Measurements from ENCODE around the gene SLC35G1. TPM values are rescaled to one million over a fixed set of nuclear protein-coding genes. Genes with fewer than 3 reads are reported as not detected.

The SLC35G1 gene, protein sequence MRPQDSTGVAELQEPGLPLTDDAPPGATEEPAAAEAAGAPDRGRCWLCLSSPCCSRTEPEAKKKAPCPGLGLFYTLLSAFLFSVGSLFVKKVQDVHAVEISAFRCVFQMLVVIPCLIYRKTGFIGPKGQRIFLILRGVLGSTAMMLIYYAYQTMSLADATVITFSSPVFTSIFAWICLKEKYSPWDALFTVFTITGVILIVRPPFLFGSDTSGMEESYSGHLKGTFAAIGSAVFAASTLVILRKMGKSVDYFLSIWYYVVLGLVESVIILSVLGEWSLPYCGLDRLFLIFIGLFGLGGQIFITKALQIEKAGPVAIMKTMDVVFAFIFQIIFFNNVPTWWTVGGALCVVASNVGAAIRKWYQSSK
- polyA plus RNA-seq (ENCODE audit: insufficient read length in 4 of 4) = 1 to 10 TPM; 7.6 to 8.9 (median 8.5) TPM

DNA sequence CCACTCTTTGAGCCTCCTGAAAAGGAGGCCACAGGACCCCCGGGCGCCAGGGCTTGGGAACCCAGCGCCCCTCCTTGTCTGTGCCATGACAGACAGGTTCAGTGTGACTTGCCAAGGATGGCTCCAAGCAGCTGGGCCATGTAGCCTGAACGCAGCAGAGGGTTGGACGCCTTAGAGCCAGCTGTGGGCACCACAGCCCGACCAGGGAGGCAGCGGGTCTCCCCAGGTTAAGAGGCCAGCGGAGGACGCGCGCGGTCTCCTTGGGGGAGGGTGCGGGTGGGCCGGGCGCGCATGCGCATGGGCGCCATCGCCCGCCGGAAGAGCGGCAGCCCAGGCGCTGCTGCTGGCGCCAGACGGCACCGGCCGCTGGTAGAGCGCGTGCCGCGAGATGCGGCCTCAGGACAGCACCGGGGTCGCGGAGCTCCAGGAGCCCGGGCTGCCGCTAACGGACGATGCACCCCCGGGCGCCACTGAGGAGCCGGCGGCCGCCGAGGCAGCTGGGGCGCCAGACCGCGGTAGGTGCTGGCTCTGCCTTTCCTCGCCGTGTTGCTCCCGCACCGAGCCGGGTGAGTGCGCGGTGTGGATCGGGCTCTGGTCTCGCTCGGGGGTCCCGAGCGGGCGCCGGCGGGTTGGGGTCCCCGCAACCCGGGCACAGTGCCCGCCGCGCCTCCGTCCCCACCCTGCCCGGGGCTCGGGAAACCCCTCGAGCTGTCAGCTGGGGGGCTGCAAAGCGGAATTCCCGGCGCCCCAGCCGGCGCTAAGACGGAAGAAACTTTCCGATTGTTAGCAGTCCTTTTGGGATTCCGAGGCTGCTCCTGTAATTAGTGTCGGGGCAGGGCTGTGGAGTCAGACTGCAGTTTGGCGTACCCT is at the start of gene SLC35G1:
TSS of gene SLC35G1 (plus strand) at position 333 of the 870 bp plus-strand sequence. CDS start at position 389, 56 bp downstream.
- peak in 1 of 4 donors; percentile 77 for DNase-seq (ENCODE audit: low read depth in 4 of 4, low spot score in 3 of 4)

DNA sequence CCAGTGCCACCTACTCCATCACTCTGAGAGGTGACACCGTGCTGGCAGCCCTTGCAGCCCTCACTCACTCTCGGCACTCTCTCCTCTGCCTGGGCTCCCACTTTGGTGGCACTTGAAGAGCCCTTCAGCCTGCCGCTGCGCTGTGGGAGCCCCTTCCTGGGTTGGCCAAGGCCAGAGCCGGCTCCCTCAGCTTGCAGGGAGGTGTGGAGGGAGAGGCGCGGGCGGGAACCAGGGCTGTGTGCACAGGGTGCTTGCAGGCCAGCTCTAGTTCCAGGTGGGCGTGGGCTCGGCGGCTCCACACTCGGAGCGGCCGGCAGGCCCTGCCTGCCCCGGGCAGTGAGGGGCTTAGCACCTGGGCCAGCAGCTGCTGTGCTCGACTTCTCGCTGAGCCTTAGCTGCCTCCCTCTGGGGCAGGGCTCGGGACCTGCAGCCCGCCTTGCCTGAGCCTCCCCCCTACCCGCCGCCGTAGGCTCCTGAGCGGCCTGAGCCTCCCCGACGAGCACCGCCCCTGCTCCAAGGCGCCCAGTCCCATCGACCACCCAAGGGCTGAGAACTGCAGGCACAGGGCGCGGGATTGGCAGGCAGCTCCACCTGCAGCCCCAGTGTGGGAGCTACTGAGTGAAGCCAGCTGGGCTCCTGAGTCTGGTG is 48.7 kb upstream of the SLC35G1 start:
- no peak for DNase-seq (ENCODE audit: low read depth in 4 of 4, low spot score in 3 of 4)

DNA sequence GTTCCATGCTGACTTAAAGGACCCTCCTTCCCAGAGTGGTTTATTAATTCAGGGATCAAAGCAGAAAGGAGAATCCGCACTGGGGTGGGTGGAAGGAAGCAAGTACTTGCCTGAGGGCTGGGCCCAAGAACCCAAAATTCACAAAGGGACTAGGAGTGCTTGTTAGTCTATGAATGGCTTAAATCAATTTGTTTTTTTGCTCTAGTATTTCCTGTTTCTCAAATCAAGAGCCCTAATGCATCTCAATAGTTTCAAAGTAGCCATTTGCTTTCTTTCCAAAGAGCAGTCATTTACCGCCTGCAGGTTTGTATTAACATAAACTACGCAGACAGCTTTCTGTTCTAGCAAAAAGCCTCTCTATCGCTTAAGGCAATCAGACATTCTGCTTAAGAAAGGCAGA is 44.2 kb upstream of the SLC35G1 start:
- DNase-seq (ENCODE audit: low read depth in 4 of 4, low spot score in 3 of 4) = no peak

DNA sequence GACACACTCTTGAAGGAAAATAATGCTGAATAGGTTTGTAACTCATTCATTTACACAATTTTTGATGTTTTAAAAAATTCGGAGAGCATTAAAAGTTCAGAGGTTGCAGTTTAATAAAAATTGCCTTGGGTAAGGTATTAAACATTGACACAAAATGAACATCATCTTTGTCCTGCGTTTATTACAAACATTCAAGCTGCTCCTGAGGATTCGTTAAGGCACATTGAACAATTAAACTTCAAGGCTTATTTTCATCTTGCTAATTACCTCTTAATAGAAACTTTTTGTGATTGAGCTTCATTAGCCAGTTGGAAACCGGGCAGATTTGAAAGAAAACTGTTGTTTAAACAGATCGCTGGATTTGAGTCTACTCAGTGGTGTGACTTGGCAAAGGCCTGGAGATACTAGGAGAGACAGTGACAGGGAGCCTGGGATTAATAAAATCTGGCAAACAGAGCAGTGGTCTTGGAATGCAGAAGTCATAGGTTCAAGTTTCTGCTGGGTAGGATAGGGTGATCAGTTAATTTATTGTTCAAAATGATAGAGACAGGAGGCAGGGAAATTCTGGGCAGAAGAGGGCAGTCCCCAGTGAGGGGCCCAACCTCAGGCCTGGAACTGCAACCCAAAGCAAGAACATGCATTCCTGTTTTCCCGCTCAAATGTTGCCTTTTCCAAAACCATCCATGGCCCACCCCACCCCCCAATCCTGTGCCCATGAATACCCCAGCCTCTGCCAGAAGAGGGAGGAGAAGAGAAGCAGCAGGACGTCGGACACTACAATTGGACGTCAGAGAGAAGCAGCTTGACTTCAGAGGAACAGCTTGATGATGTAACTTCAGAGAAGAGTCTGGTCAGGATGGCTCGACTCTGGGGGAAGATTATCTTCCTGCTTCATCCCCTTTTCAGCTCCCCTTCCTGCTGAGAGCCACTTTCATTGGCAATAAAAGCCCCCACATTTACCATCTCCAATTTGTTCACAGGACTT is 43.5 kb upstream of the SLC35G1 start:
- no peak for DNase-seq (ENCODE audit: low read depth in 4 of 4, low spot score in 3 of 4)

DNA sequence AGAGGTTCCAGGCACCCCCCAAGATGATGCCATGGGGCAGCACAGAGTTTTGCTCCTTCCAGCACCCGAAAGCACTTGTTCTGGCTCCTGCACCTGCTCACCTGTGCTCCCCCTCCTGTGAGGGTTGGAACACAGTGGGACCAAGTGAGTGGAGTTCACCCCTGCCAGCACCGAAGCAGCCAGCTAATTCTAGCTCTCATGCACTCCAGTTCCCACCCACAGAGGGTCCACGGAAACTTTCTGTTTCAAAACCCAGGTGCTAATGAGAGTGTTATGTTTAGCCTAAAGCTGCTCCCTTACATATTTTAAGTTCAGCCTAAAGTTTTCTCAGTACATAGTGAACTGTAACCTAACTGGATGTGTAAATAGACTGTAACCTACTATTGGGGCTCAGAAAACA is 42.6 kb upstream of the SLC35G1 start:
- DNase-seq (ENCODE audit: low read depth in 4 of 4, low spot score in 3 of 4) = no peak

DNA sequence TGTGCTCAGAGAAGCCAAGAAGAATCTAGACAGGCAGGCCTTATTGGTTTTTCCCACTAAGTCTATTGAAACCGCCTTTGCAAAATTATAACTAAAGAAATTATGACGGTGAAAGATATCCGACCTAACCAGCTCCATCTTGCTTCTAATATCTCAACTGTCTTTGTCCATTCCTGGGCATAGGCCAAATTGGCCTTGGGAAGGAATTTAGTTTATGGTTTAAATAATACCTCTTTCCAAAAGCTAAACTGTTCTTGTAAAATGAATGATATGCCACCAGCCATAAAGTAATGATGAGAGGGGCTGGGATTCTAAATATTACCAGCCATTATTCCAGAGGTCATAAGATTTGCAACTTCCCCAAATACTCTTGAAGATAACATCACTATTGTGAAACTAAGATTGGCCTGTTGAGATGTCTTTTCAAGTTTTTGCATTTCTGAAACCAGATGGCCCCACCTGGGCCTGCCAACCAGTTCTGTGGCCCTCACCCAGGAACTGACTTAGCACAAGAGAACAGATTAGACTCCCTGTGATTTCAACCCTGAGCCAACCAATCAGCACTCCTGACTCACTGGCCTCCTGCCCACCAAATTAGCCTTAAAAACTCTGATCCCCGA is 41.2 kb upstream of the SLC35G1 start:
- no peak for DNase-seq (ENCODE audit: low read depth in 4 of 4, low spot score in 3 of 4)

DNA sequence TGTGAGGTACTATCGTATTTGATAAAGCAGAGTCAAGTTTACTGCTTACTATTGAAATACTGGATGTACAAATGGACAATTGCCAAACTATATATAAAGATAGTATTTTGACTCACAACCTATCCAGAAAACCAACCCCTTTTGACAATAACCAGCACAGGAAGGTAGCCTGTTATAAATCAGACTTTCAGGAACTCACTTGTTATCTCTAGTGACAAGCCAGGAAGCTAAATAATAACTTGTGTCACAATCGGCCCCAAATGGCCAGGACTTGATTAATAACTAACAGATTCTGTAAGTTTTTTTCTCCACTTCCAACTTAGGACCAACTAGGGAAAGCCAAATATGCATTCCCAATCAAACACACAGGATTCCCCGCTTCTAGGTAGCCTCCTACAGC is 38.8 kb upstream of the SLC35G1 start:
- no peak for DNase-seq (ENCODE audit: low read depth in 4 of 4, low spot score in 3 of 4)

DNA sequence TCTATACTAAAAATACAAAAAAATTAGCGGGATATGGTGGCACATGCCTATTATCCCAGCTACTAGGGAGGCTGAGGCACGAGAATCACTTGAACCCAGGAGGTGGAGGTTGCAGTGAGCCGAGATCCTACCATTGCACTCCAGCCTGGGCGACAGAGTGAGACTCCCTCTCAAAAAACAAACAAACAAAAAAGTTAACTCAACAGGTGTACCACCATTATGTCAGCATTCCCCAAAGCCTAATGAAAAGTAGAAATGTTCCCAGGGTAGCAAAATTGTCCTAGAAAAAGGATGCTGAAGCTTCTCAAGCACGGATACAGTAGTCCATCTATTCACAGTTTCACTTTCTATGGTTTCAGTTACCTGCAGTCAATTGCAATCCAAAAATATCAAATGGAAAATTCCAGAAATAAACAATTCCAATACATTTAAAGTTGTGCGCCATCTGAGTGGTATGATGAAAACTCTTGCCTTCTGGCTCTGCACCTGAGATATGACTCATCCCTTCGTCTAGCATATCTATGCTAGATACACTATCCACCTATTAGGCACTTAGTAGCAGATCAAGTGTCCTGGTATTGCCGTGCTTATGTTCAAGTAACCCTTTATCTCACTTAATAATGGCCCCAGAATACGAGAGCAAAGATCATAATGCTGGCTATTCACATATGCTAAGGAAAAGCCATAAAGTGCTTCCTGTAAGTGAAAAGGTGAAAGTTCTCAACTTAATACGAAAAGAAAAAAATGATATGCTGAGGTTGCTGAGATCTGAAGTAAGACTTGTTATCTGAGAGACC is 37.2 kb upstream of the SLC35G1 start:
- DNase-seq (ENCODE audit: low read depth in 4 of 4, low spot score in 3 of 4) = no peak

DNA sequence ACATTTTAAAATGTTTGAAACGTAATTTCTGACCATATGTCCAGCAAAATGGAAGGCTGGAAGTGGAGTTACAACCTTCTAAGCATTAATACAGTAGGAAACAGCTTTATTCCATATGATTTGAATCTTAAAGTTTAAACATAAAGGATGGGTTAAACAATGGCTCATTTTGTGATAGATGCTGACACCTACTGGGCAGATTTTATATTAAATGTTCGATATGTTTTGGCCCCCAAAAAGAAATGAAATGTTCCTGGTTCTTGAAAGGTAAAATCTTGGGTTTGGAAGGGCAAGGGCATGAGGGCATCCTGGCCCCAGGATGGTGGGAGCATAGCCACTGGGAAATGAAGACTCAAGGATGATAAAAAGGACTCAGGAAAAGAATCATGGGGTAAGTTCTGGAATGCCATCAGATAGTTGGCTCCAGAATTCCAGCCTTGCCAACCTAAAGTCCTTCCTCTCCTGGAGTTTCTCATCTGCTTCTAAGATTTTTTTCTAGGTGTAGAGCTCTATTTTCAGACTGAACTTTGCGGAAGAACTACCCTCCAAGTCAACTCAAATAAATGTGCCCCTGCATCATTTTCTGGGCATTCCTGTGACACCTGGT is 34.6 kb upstream of the SLC35G1 start:
- DNase-seq (ENCODE audit: low read depth in 4 of 4, low spot score in 3 of 4) = no peak

DNA sequence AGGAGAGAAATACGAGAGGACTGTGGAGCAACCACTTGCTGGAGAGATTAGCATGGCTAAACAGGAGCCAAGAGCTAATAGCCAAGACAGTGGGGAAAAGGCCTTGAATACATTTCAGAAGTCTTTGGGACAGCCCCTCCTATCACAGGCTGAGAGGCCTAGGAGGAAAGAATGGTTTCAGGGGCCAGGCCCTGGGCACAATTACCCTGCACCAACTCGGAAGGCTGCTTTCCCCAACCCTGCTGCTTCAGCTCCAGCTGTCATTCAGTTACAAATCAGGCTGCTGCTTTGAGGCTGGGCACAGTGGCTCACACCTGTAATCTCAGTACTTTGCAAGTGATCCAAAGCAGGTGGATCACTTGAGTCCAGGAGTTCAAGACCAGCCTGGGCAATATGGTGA is 32.0 kb upstream of the SLC35G1 start:
- no peak for DNase-seq (ENCODE audit: low read depth in 4 of 4, low spot score in 3 of 4)

DNA sequence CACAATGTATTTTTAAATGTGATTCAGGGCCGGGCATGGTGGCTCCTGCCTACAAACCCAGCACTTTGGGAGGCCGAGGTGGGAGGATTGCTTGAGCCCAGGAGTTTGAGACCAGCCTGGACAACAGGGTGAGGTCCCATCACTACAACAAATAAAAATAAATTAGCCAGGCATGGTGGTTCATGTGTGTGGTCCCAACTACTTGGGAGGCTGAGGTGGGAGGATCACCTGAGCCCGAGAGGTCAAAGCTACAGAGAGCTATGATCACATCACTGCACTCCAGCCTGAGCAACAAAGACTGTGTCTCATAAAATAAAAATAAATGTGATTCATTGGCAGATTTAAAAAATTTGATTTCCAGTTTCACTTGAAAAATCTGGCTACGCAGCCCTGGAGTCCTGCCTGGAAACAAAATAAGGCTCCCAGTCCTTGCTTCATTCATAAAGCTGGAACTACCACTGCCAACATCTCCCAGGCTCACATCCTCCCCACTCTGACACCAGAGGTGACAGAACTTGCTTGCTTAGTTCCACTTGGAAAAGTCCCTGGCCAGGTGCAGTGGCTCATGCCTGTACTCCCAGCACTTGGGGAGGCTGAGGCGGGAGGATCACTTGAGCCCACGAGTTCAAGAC is 27.9 kb upstream of the SLC35G1 start:
- no peak for DNase-seq (ENCODE audit: low read depth in 4 of 4, low spot score in 3 of 4)

DNA sequence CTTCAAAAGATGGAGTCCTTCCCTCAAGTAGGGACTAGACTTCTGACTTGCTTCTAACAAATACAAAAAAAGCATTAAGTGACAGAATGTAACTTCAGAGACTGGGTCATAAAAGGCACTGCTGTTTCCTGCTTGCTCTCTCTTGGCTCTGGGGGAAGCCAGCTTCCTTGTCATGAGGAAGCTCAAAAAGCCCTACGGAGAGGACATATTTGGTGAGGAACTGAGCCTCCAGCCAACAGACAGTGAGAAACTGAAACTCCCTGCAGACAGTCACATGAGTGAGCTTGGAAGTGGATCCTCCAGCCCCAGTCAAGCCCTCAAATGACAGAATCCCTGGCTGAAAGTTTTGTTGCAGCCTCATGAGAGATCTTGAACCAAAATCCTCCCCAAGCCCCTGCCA is 26.3 kb upstream of the SLC35G1 start:
- DNase-seq (ENCODE audit: low read depth in 4 of 4, low spot score in 3 of 4) = no peak

DNA sequence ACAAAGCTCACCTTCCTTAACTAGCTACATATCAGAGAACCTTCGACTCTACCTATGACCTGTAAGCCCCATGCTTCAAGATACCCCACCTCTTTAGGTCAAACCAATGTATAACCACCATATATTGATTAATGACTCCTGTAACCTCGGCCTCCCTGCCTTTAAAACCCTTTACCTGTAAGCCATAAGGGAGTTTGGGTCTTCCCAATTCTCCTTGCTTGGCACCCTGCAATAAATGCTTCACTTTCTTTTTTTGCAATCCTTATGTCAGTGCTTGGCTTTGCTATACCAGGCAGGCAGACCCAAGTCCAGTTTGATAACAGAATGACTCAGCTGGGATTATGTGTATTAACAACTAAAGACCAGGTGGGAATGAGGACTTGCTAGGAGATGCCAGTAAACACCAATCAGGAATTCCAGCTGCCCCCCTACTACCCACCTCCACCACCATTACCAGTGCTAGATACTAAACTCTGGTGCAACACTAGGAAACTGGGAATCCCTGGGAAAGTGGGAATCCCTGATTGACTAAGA is 22.0 kb upstream of the SLC35G1 start:
- DNase-seq (ENCODE audit: low read depth in 4 of 4, low spot score in 3 of 4) = no peak

DNA sequence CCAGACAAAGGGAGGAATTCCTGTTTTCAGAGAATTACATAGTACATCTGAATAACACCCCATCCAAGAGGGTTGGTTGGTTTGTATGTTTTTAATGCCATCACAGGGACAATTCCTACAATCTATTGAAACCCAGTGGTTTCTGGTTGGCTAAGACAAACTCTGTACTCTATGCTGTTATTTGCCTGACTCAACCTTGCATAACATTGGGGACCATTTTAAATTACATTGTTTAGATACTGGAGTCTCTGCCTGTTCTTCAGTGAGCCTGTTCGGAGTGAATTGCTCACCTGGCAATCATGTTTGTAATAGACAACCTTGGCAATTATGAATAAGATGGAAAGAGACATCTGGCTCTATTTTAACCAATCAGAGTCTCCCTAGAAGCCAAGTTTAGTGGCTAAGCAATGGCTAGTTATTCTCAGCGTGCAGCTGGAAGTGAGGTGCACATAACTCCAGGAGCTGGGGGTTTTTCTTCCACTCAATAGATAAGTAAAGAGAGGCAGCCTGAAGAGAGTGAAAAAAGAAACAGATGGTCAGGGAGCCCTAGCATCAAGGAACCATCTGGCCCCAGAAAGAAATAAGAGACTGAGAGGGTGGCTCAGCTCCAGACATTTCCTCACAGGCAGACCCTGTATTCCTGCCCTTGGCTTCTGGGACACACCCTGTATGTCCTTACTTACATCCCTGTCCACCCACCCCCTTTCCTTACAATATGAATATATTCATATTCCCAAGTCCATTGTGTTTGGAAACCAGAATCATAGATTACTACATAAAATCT is 21.2 kb upstream of the SLC35G1 start:
- no peak for DNase-seq (ENCODE audit: low read depth in 4 of 4, low spot score in 3 of 4)

DNA sequence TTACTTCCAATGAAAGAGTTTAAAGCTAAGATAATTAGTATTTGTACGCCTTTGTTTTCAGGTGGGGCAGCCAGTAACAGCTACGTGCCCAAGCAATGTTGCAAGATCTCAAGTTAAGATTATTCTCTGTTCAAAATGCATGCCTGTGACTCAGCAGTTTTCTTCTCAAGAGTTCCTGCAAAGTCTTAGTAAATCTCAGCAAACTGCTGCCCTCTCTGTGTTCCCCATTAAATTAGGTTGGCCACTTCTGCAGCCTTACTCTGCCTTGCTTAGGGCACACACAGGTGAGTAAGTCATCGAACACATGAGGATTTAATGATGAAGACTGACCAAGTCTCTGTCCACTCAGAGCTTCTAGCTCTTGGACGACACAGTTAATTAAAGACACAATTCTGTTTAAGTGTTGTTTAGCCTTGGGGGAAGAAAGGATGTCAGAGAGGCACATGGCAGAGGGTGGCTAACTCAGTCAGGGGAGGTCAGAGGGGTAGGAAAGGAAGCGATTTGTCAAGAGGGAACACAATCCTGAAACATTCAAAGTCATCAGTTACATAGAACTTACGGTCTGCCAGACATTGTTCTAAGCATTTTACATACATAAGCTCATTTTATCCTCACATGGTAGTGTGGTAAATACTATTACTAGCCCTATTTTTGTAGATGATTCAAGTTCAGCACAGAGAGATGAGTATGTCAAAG is 20.2 kb upstream of the SLC35G1 start:
- DNase-seq (ENCODE audit: low read depth in 4 of 4, low spot score in 3 of 4) = no peak

DNA sequence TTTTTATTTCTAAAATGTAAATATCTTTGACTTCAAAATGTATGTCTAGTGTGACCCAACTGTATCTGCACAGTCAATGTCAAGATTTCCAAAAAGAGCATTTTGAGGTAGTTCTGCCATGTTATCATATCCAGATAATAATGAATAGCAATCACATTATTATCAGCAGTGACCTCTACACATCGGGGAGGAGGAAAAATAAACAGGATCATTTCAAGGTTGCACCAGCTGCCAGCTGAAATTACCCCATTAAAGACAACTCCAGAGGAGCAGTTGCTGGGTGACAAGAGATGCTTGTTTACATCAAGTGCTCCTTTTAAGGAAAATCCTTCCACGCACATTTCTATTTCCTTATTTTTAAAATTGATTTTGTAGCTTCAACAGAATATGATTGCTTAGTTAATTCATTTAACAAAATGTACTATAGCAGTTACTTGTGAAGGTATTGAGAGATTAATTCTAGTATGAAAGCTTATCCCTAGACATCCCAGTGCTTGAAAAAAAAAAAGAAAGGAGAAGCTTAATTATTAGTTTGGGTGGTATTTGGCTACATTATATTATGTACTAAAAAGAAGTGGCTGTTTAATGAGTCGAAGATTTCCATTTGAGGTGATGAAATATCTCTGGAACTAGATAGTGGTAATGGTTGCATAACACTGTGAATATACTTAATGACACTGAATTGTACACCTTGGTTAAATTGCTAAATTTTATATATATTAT is 19.3 kb upstream of the SLC35G1 start:
- no peak for DNase-seq (ENCODE audit: low read depth in 4 of 4, low spot score in 3 of 4)

Measured in right renal pelvis (tissue), 4 donors.